H1 (cell line): ENCODE measurements around the gene CLGN. TPM values are rescaled to one million over a fixed set of nuclear protein-coding genes. Genes with fewer than 3 reads are reported as not detected.

Source experiments
- CTCF ChIA-PET: fragments of 300-600 bp; sonication (Branson Sonifier 250); formaldehyde crosslinking; loops from one replicate; lab custom pipeline; 2021; ENCODE audit not compliant: partially characterized antibody; lab: Charles Lee
- POLR2A ChIA-PET: fragments of 300-600 bp; sonication (Branson Sonifier 250); formaldehyde crosslinking; loops from one replicate; lab custom pipeline; 2021; ENCODE audit warnings: inconsistent platforms; ENCODE audit not compliant: partially characterized antibody; lab: Charles Lee
- DNase-seq, 2 experiments: peaks; one replicate each; pipeline versions ENCODE4 v3.0.0 to v3.0.0-alpha.2; 2010 to 2022; ENCODE audit warnings: low spot score in 2 of 2, low read depth in 1 of 2, mixed read lengths in 1 of 2
- FAIRE-seq: peaks from 2 replicates; lab custom pipeline; 2011; peaks lifted over from hg19 to GRCh38; lab: Jason Lieb, UNC
- H2AFZ ChIP-seq: 2 replicates; pipeline ENCODE4 v1.8.1; 2012; ENCODE audit warnings: low read length, inconsistent platforms
- H2AK5ac ChIP-seq: 2 replicates; pipeline ENCODE4 v1.6.1; 2013; ENCODE audit warnings: low read depth, low read length
- H2BK120ac ChIP-seq: replicated peaks from 2 replicates; pipeline ENCODE3; 2013; ENCODE audit warnings: low read depth, low read length, inconsistent platforms
- H2BK12ac ChIP-seq: 2 replicates; pipeline ENCODE4 v1.6.1; 2013; ENCODE audit warnings: low read depth, low read length
- H2BK15ac ChIP-seq: 2 replicates; pipeline ENCODE4 v1.6.1; 2013; ENCODE audit warnings: low read length
- H2BK20ac ChIP-seq: 2 replicates; pipeline ENCODE4 v1.6.1; 2013; ENCODE audit warnings: low read length
- H2BK5ac ChIP-seq: 2 replicates; pipeline ENCODE4 v1.6.1; 2013; ENCODE audit warnings: low read depth, low read length
- H3K14ac ChIP-seq: 2 replicates; pipeline ENCODE4 v1.6.1; 2013; ENCODE audit warnings: inconsistent platforms; ENCODE audit not compliant: insufficient read length
- H3K18ac ChIP-seq: 2 replicates; pipeline ENCODE4 v1.6.1; 2013; ENCODE audit warnings: low read length; ENCODE audit errors: extremely low read depth
- H3K23ac ChIP-seq: 2 replicates; pipeline ENCODE4 v1.6.1; 2013; ENCODE audit warnings: inconsistent platforms; ENCODE audit not compliant: insufficient read length
- H3K23me2 ChIP-seq: 2 replicates; pipeline ENCODE4 v1.6.1; 2013; ENCODE audit warnings: low read depth, low read length
- H3K27ac ChIP-seq: 2 replicates; pipeline ENCODE4 v1.6.1; 2011; ENCODE audit warnings: low read depth, low read length, inconsistent platforms
- H3K27me3 ChIP-seq, 4 experiments: replicated peaks in 1 of 4; 1 replicate in 1 of 4; 2 replicates in 3 of 4; pipeline versions ENCODE4 v1.6.1 to v1.8.1; 2011 to 2013; ENCODE audit warnings: low read length in 3 of 4, mild to moderate bottlenecking in 3 of 4, inconsistent platforms in 2 of 4, mixed read lengths in 2 of 4, moderate library complexity in 1 of 4; ENCODE audit not compliant: control insufficient read depth in 3 of 4, insufficient read depth in 3 of 4; ENCODE audit errors: extremely low read depth in 1 of 4
- H3K36me3 ChIP-seq, 4 experiments: 2 replicates each; pipeline versions ENCODE4 v1.6.1 to v1.8.1; 2011 to 2013; ENCODE audit warnings: mild to moderate bottlenecking in 4 of 4, low read length in 3 of 4, moderate library complexity in 2 of 4, control low read depth in 1 of 4, inconsistent platforms in 1 of 4; ENCODE audit not compliant: insufficient read depth in 4 of 4, control insufficient read depth in 2 of 4
- H3K4ac ChIP-seq: replicated peaks from 2 replicates; pipeline ENCODE3; 2013; ENCODE audit warnings: low read length, low read depth, mixed read lengths, inconsistent platforms; ENCODE audit not compliant: insufficient read length
- H3K4me1 ChIP-seq, 4 experiments: replicated peaks in 1 of 4; 1 replicate in 1 of 4; 2 replicates in 3 of 4; pipeline versions ENCODE4 v1.6.1 to v1.8.1; 2011 to 2013; ENCODE audit warnings: low read length in 3 of 4, inconsistent platforms in 2 of 4, mixed read lengths in 1 of 4; ENCODE audit not compliant: insufficient read depth in 4 of 4, control insufficient read depth in 3 of 4
- H3K4me2 ChIP-seq, 2 experiments: 2 replicates each; pipeline versions ENCODE4 v1.6.1 to v1.8.1; 2011 to 2013; ENCODE audit warnings: low read depth in 2 of 2, low read length in 2 of 2, control low read depth in 1 of 2, inconsistent platforms in 1 of 2, mild to moderate bottlenecking in 1 of 2; ENCODE audit not compliant: insufficient read depth in 1 of 2
- H3K4me3 ChIP-seq, 4 experiments: fragments of 200-600, 300-600 bp in 1 of 4; sonication (generic), shearing (Covaris generic), sonication (Bioruptor Twin) in 1 of 4; 2 replicates each; pipeline versions ENCODE4 v1.5.1 to v1.8.1; 2011 to 2016; ENCODE audit warnings: low read length in 4 of 4, low read depth in 3 of 4, control low read depth in 2 of 4, inconsistent platforms in 2 of 4, mild to moderate bottlenecking in 2 of 4, mixed read lengths in 1 of 4, moderate library complexity in 1 of 4; ENCODE audit not compliant: insufficient read depth in 2 of 4; ENCODE audit errors: extremely low read depth in 1 of 4
- H3K56ac ChIP-seq: replicated peaks from 2 replicates; pipeline ENCODE3; 2013; ENCODE audit warnings: low read depth, mild to moderate bottlenecking, mixed read lengths, low read length, inconsistent platforms; ENCODE audit not compliant: insufficient read length
- H3K79me1 ChIP-seq: 2 replicates; pipeline ENCODE4 v1.6.1; 2013; ENCODE audit warnings: low read depth, low read length, control low read depth
- H3K79me2 ChIP-seq, 2 experiments: 2 replicates each; pipeline versions ENCODE4 v1.6.1 to v1.8.1; 2012 to 2013; ENCODE audit warnings: low read length in 2 of 2, mild to moderate bottlenecking in 2 of 2, inconsistent platforms in 1 of 2; ENCODE audit not compliant: insufficient read depth in 2 of 2, control insufficient read depth in 1 of 2
- H3K9ac ChIP-seq, 4 experiments: replicated peaks in 1 of 4; 1 replicate in 1 of 4; 2 replicates in 3 of 4; pipeline versions ENCODE4 v1.6.1 to v1.8.1; 2011 to 2013; ENCODE audit warnings: low read depth in 3 of 4, low read length in 3 of 4, control low read depth in 2 of 4, mild to moderate bottlenecking in 2 of 4, moderate library complexity in 2 of 4, inconsistent platforms in 1 of 4; ENCODE audit errors: extremely low read depth in 1 of 4
- H3K9me3 ChIP-seq, 2 experiments: 2 replicates each; pipeline versions ENCODE4 v1.6.1 to v1.8.1; 2012 to 2013; ENCODE audit warnings: mild to moderate bottlenecking in 2 of 2, moderate library complexity in 2 of 2, control low read depth in 1 of 2, inconsistent platforms in 1 of 2, low read depth in 1 of 2, low read length in 1 of 2, mixed read lengths in 1 of 2; ENCODE audit not compliant: insufficient read depth in 2 of 2
- H4K20me1 ChIP-seq, 2 experiments: replicated peaks in 1 of 2; 2 replicates each; pipeline versions ENCODE3 to v1.8.1; 2011 to 2013; ENCODE audit warnings: inconsistent platforms in 2 of 2, low read length in 2 of 2, mild to moderate bottlenecking in 1 of 2; ENCODE audit not compliant: insufficient read depth in 2 of 2, control insufficient read depth in 1 of 2
- H4K5ac ChIP-seq: 2 replicates; pipeline ENCODE4 v1.6.1; 2013; ENCODE audit warnings: low read length, low read depth, mixed read lengths, inconsistent platforms; ENCODE audit not compliant: insufficient read length
- H4K8ac ChIP-seq: 2 replicates; pipeline ENCODE4 v1.8.0; 2013; ENCODE audit warnings: mild to moderate bottlenecking, moderate library complexity, low read length, inconsistent platforms; ENCODE audit not compliant: insufficient read depth; ENCODE audit errors: extremely low read depth
- H4K91ac ChIP-seq: replicated peaks from 2 replicates; pipeline ENCODE3; 2013; ENCODE audit warnings: low read length, mixed read lengths, inconsistent platforms; ENCODE audit not compliant: insufficient read length
- CBX8 ChIP-seq: fragments of 300-800, 300-1000 bp; sonication (generic); IDR thresholded peaks from 2 replicates; pipeline ENCODE4 v1.7.1; 2016; ENCODE audit warnings: low read depth, low read length, borderline replicate concordance
- CEBPB ChIP-seq: IDR thresholded peaks from 2 replicates; pipeline ENCODE4 v1.6.1; 2012; ENCODE audit warnings: low read depth, low read length
- CHD2 ChIP-seq: IDR thresholded peaks from 2 replicates; pipeline ENCODE4 v1.6.1; 2012; ENCODE audit warnings: low read length, improper control_type of control experiment
- CTBP2 ChIP-seq: IDR thresholded peaks from 2 replicates; pipeline ENCODE4 v1.7.0; 2011; ENCODE audit warnings: borderline replicate concordance, mild to moderate bottlenecking, moderate library complexity, mixed read lengths, low read length; ENCODE audit not compliant: insufficient read depth, insufficient read length
- EZH2 ChIP-seq: fragments of 200-600 bp; sonication (generic); IDR thresholded peaks from 2 replicates; pipeline ENCODE4 v1.7.1; 2012; ENCODE audit warnings: low read depth, mild to moderate bottlenecking, moderate library complexity, low read length, inconsistent platforms; ENCODE audit not compliant: severe bottlenecking
- HDAC2 ChIP-seq, 2 experiments: fragments of 300-600 bp in 1 of 2; sonication (generic) in 1 of 2; IDR thresholded peaks; 2 replicates each; pipeline ENCODE4 v1.6.1; 2011 to 2012; ENCODE audit warnings: low read depth in 2 of 2, low read length in 2 of 2, mild to moderate bottlenecking in 2 of 2, moderate library complexity in 2 of 2, borderline replicate concordance in 1 of 2, inconsistent platforms in 1 of 2
- NRF1 ChIP-seq: IDR thresholded peaks from 2 replicates; pipeline ENCODE4 v1.6.1; 2011; ENCODE audit warnings: mild to moderate bottlenecking, low read depth, low read length, improper control_type of control experiment
- POLR2AphosphoS5 ChIP-seq: IDR thresholded peaks from 2 replicates; pipeline ENCODE4 v1.6.1; 2011; ENCODE audit warnings: low read depth, low read length
- TAF1 ChIP-seq: IDR thresholded peaks from 2 replicates; pipeline ENCODE4 v1.6.1; 2011; ENCODE audit warnings: mild to moderate bottlenecking, low read depth, low read length
- WGBS, 2 experiments: shearing (Covaris generic) in 1 of 2; methylation state at CpG; one replicate each; pipeline versions ENCODE4 v1.1.6 to v1.1.7; 2013 to 2015; ENCODE audit warnings: low lambda C conversion rate in 2 of 2, mixed read lengths in 2 of 2, inconsistent platforms in 1 of 2, low coverage in 1 of 2, missing lambda C conversion rate in 1 of 2; ENCODE audit not compliant: insufficient replicate concordance in 2 of 2, insufficient coverage in 1 of 2, insufficient read length in 1 of 2; ENCODE audit errors: extremely low coverage in 1 of 2, missing lambda C conversion rate in 1 of 2; 5-methylcytosine and 5-hydroxymethylcytosine counted together
- polyA plus RNA-seq, 7 experiments: library from polyadenylated mRNA; depleted of rRNA in 3 of 7; stranded (reverse) in 5 of 7; unstranded in 2 of 7; fragments of >200 nt in 5 of 7; fragments of 200-250 nt in 2 of 7; gene quantifications; 1 replicate in 5 of 7; 2 replicates in 1 of 7; 4 replicates in 1 of 7; pipeline versions ENCODE4 v1.2.1 to v1.2.3, GENCODE V29; 2011 to 2013; ENCODE audit warnings: missing spikeins in 2 of 7, mixed read lengths in 2 of 7
- total RNA-seq: library from RNA; stranded (reverse); fragmentation: NEBNext Ultra II Directional; extraction: Animal tissue kit (Norgen Biotek cat#: 25700); gene quantifications from 2 replicates; pipeline ENCODE4 v1.2.1, GENCODE V29; 2021

The CLGN gene
- total and polyA plus RNA-seq, 2 of the 8 experiments (the other 6 are each of a cell fraction or from before 2014, with no cell fraction given), result 1.7 to 3.1 TPM

- Histone ChIP-seq H2BK120ac (no peak overlapping the region), H3K56ac (no peak overlapping the region), H2BK12ac (no peak overlapping the region), H3K4me2 (no peak overlapping the region), H2AK5ac (no peak overlapping the region), H3K9ac (no peak overlapping the region), H3K18ac (no peak overlapping the region), H2BK5ac (no peak overlapping the region), H3K36me3 (no peaks in the 10 kb centered on the region), H4K5ac (no peak overlapping the region), H4K8ac (no peak overlapping the region), H3K27me3 (no peaks in the 10 kb centered on the region), H3K9me3 (no peaks in the 10 kb centered on the region), H3K23ac (no peak overlapping the region), H3K27ac (no peak overlapping the region), H4K20me1 (no peaks in the 10 kb centered on the region), H3K4ac (no peak overlapping the region), H2BK20ac (no peak overlapping the region), H3K4me1 (no peaks in the 10 kb centered on the region), H4K91ac (no peak overlapping the region), H3K4me3 (no peak overlapping the region), H3K23me2 (no peaks in the 10 kb centered on the region), H3K14ac (no peak overlapping the region), H3K79me2 (no peaks in the 10 kb centered on the region), H2AFZ (no peak overlapping the region), H2BK15ac (no peak overlapping the region), H3K79me1 (no peaks in the 10 kb centered on the region)
- ChIA-PET CTCF (interaction anchor here (1.3 to 2.7 kb wide), 4 partner anchors 14 to 104 kb away, joined by 3 to 8 read pairs (median 3); no protein-coding TSS in a partner anchor), POLR2A (no interaction called here)
- DNase-seq, result no peak
- WGBS, 2 experiments, result 88% methylated on average over 1 of the region's 1 CpG; no CpG with 5 or more reads in 1 of the 2 experiments
- no peak for FAIRE-seq
- TF ChIP-seq CHD2, result no peak
- TF ChIP-seq EZH2, result no peak
- TF ChIP-seq CBX8, result no peak
- no peak for TF ChIP-seq HDAC2 (IDR thresholded peaks at IDR 0.05; ENCODE audit: borderline replicate concordance in 1 of 2, low read depth in 2 of 2, low read length in 2 of 2)
- TF ChIP-seq POLR2AphosphoS5, result no peak
- no peak for TF ChIP-seq CTBP2
- TF ChIP-seq NRF1, result no peak
- no peak for TF ChIP-seq CEBPB
- TF ChIP-seq TAF1, result no peak
Observed at GRCh38 chr4:140463614-140464013, 36.2 kb upstream of the CLGN start.
